AG09309 (cell line): ENCODE data around the gene BHLHA15.

ENCODE experiments used
- DNase-seq: peaks from one replicate; pipeline ENCODE4 v3.0.0-alpha.2; 2010; ENCODE audit warnings: low read depth
- H3K4me3 ChIP-seq: 2 replicates; pipeline ENCODE4 v1.5.1; 2011; ENCODE audit warnings: mild to moderate bottlenecking, low read depth, low read length, moderate library complexity; ENCODE audit not compliant: control insufficient read depth
- TF ChIP-seq, protein P1 (sequence below): IDR thresholded peaks from 2 replicates; pipeline ENCODE4 v1.5.1; 2011; ENCODE audit warnings: mild to moderate bottlenecking, low read depth, low read length, inconsistent platforms; ENCODE audit not compliant: insufficient read depth, control insufficient read depth; ENCODE audit errors: missing control alignments

BHLHA15 gene

DNA sequence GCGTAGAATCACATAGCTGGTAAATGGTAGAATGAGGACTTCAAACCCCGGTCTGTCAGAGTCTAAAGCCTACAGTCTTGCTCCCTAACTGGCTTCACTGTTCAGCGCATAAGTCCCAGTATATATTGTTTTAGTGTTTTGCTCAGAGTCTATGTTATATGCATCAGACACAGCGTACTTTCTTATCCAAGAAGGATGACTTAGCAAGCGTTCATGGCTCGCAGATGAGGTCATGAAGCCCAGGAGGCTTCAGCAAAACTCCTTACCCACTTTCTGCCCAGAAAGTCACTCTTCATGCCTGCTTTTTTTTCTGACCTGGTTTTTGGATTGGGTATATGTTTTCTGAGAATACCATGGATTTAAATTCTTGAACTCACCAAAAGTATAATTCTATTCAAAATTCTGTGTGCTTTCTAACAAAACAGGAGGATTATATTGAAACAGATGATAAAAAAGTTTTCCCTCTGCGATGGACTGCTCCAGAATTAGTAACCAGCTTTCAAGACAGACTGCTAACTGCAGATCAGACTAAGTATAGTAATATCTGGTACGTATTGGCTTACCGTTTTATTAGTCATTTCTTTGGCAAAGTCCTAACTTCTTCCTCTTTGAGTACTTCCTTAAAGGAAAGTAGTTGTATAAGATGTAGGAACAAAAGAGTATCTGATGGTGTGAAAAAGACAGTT is 24.6 kb upstream of the BHLHA15 start:
- TF ChIP-seq, protein P1, sequence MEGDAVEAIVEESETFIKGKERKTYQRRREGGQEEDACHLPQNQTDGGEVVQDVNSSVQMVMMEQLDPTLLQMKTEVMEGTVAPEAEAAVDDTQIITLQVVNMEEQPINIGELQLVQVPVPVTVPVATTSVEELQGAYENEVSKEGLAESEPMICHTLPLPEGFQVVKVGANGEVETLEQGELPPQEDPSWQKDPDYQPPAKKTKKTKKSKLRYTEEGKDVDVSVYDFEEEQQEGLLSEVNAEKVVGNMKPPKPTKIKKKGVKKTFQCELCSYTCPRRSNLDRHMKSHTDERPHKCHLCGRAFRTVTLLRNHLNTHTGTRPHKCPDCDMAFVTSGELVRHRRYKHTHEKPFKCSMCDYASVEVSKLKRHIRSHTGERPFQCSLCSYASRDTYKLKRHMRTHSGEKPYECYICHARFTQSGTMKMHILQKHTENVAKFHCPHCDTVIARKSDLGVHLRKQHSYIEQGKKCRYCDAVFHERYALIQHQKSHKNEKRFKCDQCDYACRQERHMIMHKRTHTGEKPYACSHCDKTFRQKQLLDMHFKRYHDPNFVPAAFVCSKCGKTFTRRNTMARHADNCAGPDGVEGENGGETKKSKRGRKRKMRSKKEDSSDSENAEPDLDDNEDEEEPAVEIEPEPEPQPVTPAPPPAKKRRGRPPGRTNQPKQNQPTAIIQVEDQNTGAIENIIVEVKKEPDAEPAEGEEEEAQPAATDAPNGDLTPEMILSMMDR: no peak

DNA sequence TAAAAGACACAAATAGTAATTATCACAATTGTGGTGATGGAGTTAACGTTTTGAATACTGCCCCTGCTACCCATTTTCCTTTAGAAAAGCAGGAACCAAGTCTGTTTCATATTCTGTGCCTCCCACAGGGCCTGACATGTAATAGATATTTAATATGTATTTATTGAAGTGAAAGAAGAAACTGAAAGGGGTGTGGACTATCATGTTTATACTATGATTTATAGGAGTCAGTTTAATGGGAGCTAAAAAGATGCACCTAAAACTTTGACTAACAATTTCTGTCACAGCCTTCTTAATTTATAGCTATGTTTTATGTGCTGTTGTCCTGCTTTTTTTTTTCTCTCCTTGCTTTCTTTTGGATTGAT is 24.1 kb upstream of the BHLHA15 start:
- TF ChIP-seq, protein P1: no peak
- DNase-seq: no peak
- H3K4me3 ChIP-seq: no peak overlapping the region

More for the DNA sequence above, 24.6 kb upstream of the BHLHA15 start:
- no peak overlapping the region for H3K4me3 ChIP-seq
- DNase-seq: no peak

DNA sequence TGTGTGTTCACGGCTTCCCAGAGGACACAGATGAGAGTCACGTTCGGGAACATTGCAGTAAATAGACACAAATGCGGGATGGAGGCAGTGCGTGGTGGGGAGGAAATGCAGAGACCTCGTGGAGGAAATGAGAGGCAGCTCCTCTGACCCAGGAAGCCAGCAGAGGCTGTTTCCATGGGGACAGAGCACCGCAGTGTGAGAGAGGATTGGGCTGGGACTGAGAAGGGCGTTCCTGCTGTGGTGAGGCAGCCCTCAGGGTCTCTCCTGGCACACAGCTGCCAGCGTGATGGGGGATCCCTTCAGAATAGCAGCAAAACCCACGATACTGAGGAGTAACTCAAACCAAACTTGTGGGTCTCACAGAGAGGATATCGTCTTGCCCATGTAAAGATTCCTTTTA is 21.7 kb upstream of the BHLHA15 start:
- H3K4me3 ChIP-seq: no peak overlapping the region
- no peak for DNase-seq
- TF ChIP-seq, protein P1: no peak

DNA sequence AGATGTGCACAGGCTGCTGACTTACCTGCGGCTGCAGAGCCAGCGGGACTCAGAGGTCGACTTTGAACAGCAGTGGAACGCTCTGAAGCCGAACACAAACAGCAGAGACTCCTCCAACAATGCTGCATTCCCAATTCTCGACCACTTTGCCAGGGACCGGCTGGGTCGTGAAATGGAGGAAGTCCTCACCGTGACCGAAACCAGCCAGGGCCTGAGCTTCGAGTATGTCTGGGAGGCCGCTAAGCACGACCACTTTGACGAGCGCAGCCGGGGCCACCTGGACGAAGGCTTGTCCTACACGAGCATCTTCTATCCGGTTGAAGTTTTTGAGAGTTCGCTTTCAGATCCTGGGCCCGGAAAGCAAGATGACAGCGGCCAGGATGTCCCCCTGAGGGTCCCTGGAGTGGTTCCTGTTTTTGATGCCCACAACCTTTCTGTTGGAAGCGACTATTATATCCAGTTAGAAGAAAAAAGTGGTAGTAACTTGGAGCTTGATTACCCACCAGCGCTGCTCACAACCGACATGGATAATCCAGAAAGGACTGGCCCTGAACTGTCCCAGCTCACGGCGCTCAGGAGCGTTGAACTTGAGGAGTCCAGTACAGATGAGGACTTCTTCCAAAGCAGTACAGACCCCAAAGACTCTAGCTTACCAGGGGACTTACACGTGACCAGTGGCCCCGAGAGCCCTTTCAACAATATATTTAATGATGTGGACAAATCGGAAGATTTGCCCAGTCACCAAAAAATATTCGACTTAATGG is 19.4 kb upstream of the BHLHA15 start:
- H3K4me3 ChIP-seq: no peak overlapping the region
- TF ChIP-seq, protein P1: no peak
- no peak for DNase-seq

DNA sequence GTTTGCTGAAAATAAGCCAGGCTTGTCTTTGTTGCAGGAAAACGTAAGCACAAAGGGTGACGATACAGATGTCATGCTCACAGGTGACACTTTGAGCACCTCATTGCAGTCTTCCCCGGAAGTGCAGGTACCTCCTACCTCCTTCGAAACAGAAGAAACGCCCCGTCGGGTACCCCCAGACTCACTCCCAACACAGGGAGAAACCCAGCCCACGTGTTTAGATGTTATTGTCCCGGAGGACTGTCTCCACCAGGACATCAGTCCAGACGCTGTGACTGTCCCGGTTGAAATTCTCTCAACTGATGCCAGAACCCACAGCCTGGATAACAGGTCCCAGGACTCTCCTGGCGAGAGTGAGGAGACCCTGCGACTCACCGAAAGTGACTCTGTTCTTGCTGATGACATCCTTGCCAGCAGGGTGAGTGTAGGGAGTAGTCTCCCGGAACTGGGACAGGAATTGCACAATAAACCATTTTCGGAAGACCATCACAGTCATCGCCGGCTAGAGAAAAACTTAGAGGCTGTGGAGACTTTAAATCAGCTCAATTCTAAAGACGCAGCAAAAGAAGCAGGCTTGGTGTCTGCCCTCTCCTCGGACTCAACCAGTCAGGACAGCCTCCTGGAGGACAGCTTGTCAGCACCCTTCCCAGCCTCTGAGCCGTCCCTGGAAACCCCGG is 18.3 kb upstream of the BHLHA15 start:
- DNase-seq: no peak
- H3K4me3 ChIP-seq: no peak overlapping the region
- TF ChIP-seq, protein P1: no peak

DNA sequence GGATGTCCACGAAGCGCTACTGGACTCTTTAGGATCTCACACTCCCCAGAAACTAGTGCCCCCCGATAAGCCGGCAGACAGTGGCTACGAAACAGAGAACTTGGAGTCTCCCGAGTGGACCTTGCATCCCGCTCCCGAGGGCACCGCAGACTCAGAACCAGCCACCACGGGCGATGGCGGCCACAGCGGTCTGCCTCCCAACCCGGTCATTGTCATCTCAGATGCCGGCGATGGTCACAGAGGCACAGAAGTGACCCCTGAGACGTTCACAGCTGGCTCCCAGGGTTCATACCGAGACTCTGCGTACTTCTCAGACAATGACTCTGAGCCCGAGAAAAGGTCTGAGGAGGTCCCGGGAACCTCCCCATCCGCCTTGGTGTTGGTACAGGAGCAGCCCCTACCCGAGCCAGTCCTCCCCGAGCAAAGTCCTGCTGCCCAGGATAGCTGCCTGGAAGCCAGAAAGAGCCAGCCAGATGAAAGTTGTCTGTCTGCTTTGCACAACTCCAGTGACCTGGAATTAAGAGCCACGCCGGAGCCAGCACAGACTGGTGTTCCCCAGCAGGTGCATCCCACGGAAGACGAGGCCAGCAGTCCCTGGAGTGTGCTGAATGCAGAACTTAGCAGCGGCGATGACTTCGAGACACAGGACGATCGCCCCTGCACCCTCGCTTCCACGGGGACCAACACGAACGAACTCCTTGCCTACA is 17.6 kb upstream of the BHLHA15 start:
- TF ChIP-seq, protein P1: no peak
- DNase-seq: no peak
- no peak overlapping the region for H3K4me3 ChIP-seq
